ENCODE measurements around the gene NXN.

GRCh38 chr17:929586-929985 lies 50.0 kb downstream of the NXN start:
- TF ChIP-seq CTCF (conservative IDR thresholded peaks at IDR 0.05; ENCODE audit: low read depth, low read length) = no peak
- TF ChIP-seq EZH2phosphoT487 (IDR thresholded peaks at IDR 0.05; ENCODE audit: borderline replicate concordance, low read length) = no peak
